HUES6 (cell line): ENCODE measurements around the gene FHOD3.

Source experiments
- H3K27ac ChIP-seq: 2 replicates; pipeline ENCODE4 v1.7.0; 2013; ENCODE audit warnings: low read depth, mild to moderate bottlenecking, low read length, inconsistent platforms
- H3K27me3 ChIP-seq: 2 replicates; pipeline ENCODE4 v1.6.1; 2013; ENCODE audit warnings: low read length; ENCODE audit not compliant: control insufficient read depth, insufficient read depth
- H3K36me3 ChIP-seq: 2 replicates; pipeline ENCODE4 v1.6.1; 2013; ENCODE audit warnings: low read length; ENCODE audit not compliant: control insufficient read depth, insufficient read depth
- H3K4me1 ChIP-seq: 2 replicates; pipeline ENCODE4 v1.6.1; 2013; ENCODE audit warnings: low read length; ENCODE audit not compliant: control insufficient read depth, insufficient read depth
- H3K4me3 ChIP-seq: 2 replicates; pipeline ENCODE4 v1.5.1; 2013; ENCODE audit warnings: low read depth, low read length
- H3K9ac ChIP-seq: one replicate; pipeline ENCODE4 v1.6.1; 2013; ENCODE audit warnings: mild to moderate bottlenecking, low read length
- H3K9me3 ChIP-seq: 2 replicates; pipeline ENCODE4 v1.6.1; 2013; ENCODE audit warnings: low read depth, low read length; ENCODE audit not compliant: control insufficient read depth, insufficient read depth

Gene FHOD3

GRCh38 chr18:36308711-36309435, 11.4 kb downstream of the FHOD3 start:
- Histone ChIP-seq H3K9me3 (no peaks in the 10 kb centered on the region), H3K4me3 (no peak overlapping the region), H3K36me3 (no peaks in the 10 kb centered on the region), H3K27ac (no peak overlapping the region), H3K9ac (no peak overlapping the region), H3K4me1 (peaks cover 13% of the 10 kb centered on the region; the same call in 1 of the 2 replicates), H3K27me3 (peaks cover 9% of the 10 kb centered on the region; the same call in 1 of the 2 replicates)

- H3K9me3 ChIP-seq = no peaks in the 10 kb centered on the region
- peaks cover 9% of the 10 kb centered on the region; the same call in 1 of the 2 replicates for H3K27me3 ChIP-seq
- peaks cover 13% of the 10 kb centered on the region; the same call in 1 of the 2 replicates for H3K4me1 ChIP-seq
- H3K4me3 ChIP-seq = no peak overlapping the region
- H3K36me3 ChIP-seq = no peaks in the 10 kb centered on the region
- no peak overlapping the region for H3K27ac ChIP-seq
- H3K9ac ChIP-seq = no peak overlapping the region
Measured at GRCh38 chr18:36309436-36310391, 12.2 kb downstream of the FHOD3 start.

DNA sequence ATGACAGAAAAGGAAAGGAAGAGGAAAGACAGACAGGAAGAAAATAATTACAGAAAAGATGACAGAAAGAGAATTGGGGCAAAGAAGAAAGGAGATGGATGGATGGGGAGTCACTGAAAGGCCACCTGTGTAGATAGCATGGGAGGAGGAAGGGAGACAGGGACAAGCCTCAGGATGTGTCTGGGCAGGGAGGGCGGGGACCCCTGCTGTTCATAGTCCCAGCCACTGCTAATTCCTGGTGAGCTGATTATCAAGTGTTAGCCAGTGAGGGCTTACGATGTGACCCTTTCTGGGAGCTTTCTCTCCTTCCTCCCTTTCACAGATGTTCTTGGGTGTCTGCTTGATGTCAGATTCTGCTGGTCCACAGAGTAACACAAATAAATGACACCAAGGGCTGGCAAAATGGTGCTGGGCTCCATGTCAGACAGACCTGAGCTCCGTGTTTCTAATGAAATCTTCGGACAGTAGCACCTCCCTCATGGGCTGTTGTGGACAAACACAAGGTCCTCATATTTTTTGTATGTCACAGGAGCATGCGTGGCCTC, 13.6 kb downstream of the FHOD3 start:
- Histone ChIP-seq H3K4me1 (peaks cover 13% of the 10 kb centered on the region; the same call in 1 of the 2 replicates), H3K9me3 (no peaks in the 10 kb centered on the region), H3K27me3 (peaks cover 3% of the 10 kb centered on the region; the same call in 1 of the 2 replicates), H3K9ac (no peak overlapping the region), H3K36me3 (no peaks in the 10 kb centered on the region), H3K27ac (no peak overlapping the region), H3K4me3 (no peak overlapping the region)

GRCh38 chr18:36312806-36313395, 15.4 kb downstream of the FHOD3 start:
- Histone ChIP-seq H3K9ac (no peak overlapping the region), H3K27me3 (no peaks in the 10 kb centered on the region), H3K36me3 (no peaks in the 10 kb centered on the region), H3K9me3 (no peaks in the 10 kb centered on the region), H3K27ac (no peak overlapping the region), H3K4me1 (peaks cover 13% of the 10 kb centered on the region; the same call in 1 of the 2 replicates), H3K4me3 (no peak overlapping the region)

DNA sequence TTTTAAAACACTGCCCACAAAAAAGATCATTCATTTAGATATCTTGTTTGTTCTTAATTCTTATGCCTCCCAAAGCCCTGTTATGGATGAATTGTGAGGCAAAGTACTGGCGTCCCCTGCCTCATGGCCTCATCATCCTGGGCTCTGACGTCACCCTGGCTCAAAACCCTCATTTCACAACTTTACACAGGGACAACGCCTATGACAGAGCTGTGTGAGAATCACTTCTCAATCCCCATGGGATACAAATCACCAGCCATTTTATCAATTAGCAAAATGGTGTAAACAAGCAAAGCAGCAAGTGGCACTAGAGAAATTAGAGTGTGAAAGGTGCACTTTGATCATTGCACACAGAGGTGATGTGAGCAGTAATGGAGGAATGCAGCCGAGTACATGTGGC, 16.6 kb downstream of the FHOD3 start:
- Histone ChIP-seq H3K9ac (no peak overlapping the region), H3K36me3 (no peaks in the 10 kb centered on the region), H3K4me1 (peaks cover 11% of the 10 kb centered on the region; the same call in 1 of the 2 replicates), H3K27ac (no peak overlapping the region), H3K4me3 (no peak overlapping the region), H3K27me3 (no peaks in the 10 kb centered on the region), H3K9me3 (no peaks in the 10 kb centered on the region)

DNA sequence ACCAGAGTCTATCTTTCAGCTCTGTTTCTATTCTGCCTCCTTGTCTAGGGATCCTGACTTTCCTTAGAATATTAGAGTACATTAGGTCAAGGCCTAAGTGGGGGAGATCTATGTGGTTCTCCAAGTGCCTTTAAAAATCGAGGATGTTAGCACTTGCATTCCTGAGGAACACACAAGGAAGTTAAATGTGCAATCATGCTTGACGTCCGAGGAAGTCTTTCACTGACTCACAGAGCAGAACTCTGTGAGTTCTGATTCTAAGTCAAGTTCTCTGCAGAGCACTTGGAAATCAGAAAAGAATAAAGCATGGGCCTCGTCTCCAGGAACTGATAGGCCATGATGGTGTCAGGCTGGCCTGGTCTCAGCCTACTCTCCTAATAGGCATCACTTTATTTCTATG, 17.2 kb downstream of the FHOD3 start:
- Histone ChIP-seq H3K9ac (no peak overlapping the region), H3K4me1 (0 out of 2 replicates have a peak, but pooled peaks cover 4% of the 10 kb centered on the region), H3K27me3 (no peaks in the 10 kb centered on the region), H3K9me3 (no peaks in the 10 kb centered on the region), H3K27ac (no peak overlapping the region), H3K36me3 (no peaks in the 10 kb centered on the region), H3K4me3 (no peak overlapping the region)

DNA sequence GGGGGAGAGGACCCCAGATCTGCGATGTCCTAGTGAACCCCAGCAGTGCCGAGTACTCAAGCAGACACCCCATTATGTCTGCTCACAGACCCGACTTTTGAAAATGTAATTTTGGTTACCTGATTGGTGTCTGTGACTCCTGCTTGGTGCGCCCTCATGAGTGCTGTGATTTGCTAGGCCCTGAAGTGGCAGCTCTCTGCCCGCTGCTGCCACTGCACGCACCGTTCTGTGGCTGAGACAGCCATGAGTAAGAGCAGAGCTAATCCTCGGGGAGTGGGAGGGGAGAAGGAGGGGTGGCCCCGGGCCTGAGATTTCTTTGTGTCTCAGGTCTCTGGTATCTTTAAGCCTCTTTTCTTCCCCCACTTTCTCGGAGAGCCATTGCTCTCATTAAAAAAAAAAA, 18.2 kb downstream of the FHOD3 start:
- Histone ChIP-seq H3K9me3 (no peaks in the 10 kb centered on the region), H3K36me3 (no peaks in the 10 kb centered on the region), H3K4me1 (no peaks in the 10 kb centered on the region), H3K27me3 (no peaks in the 10 kb centered on the region), H3K9ac (no peak overlapping the region), H3K27ac (no peak overlapping the region), H3K4me3 (no peak overlapping the region)

- no peaks in the 10 kb centered on the region for H3K4me1 ChIP-seq
- H3K36me3 ChIP-seq = no peaks in the 10 kb centered on the region
- no peak overlapping the region for H3K27ac ChIP-seq
- no peak overlapping the region for H3K9ac ChIP-seq
- H3K27me3 ChIP-seq = no peaks in the 10 kb centered on the region
- no peaks in the 10 kb centered on the region for H3K9me3 ChIP-seq
- no peak overlapping the region for H3K4me3 ChIP-seq
Measured at GRCh38 chr18:36316246-36316645, 18.7 kb downstream of the FHOD3 start.

DNA sequence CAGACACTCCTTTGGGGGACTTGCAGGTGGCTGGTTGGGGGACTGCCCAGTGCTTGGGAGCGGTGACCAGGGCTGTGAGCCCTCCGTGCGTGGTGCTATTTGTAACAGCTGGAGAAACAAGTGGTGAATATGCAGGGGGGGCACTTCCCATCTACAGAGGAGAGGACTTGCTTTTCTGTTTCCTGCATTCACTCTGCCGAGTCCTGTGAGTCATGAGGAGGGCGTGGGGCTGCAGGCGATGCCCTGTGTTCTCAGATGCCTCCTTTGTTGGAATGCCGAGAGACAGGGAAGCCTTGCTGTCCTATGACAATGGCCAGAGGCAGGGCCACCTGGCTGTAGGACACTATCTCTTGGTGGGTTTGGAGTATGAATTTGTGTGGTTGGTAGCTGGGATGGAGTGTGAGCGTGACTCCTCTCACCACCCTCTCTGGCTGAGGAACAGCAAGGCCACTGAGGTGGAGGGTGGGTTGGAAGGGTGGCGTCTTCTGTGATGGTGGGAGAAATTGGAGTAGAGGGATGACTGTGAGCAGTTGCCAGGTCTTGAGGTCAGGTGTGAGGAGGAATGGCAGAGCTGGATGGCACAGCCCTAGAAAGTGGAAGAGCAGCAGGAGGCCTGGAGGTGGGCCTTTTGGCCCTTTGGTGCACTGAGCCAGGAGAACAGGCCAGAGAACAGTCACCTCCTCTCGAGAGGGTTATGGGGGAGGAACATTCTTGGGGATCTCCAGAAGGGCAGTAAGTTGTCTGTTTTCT, 24.3 kb downstream of the FHOD3 start:
- Histone ChIP-seq H3K27me3 (no peaks in the 10 kb centered on the region), H3K4me3 (no peak overlapping the region), H3K27ac (no peak overlapping the region), H3K9ac (no peak overlapping the region), H3K36me3 (no peaks in the 10 kb centered on the region), H3K9me3 (no peaks in the 10 kb centered on the region), H3K4me1 (no peaks in the 10 kb centered on the region; the same call in 1 of the 2 replicates)

GRCh38 chr18:36322408-36322728, 24.9 kb downstream of the FHOD3 start:
- Histone ChIP-seq H3K27me3 (no peaks in the 10 kb centered on the region), H3K9ac (no peak overlapping the region), H3K36me3 (no peaks in the 10 kb centered on the region), H3K27ac (no peak overlapping the region), H3K4me1 (no peaks in the 10 kb centered on the region; the same call in 1 of the 2 replicates), H3K9me3 (no peaks in the 10 kb centered on the region), H3K4me3 (no peak overlapping the region)
